Measurements from ENCODE around the gene SPTLC3.
"Not testable (repeated sequence)": the region's sequence is repeated elsewhere in the genome, so short reads cannot be mapped to it uniquely, and the experiment has no call there.

SPTLC3 gene

DNA sequence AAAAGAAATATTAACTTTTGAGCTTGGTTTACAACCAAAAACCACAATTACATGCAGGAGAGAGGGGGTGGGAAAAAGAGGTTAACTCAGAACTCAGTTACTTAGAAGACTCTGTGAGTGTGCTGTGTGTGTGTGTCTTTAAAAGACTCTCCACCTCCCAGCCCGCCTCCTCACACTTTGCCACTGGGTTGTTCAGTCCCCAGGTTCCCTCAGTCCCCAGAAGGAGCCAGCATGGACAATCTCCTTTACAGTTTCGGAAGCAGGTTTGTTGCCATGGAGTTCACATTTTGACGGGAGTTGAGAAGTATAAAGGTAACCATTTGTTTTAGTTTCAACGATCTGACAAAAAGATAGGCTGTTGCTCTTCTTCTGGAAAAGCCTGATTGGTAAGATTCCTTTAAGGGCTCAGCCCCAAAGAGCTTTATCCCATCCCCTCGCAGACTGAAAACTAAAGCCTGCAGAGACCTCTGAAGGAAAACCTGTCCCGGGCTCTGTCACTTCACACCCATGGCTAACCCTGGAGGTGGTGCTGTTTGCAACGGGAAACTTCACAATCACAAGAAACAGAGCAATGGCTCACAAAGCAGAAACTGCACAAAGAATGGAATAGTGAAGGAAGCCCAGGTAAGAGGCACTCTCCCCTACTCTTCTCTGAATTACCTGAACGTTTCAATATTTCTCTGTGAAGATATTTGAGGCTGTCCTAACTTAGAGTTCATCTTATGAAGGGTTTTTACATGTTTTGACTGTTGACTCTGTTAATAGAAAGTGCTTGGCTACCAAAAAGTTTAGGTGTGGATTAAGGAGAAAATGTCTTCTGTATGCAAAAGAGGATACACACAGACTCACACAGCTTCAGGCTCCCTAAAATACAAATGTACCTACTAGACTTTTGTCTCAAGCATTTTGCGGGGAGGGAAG, at the start of gene SPTLC3:
TSS of gene SPTLC3 (plus strand) at position 212 of the 921 bp plus-strand sequence. CDS start at position 508, 296 bp downstream.
- peak; percentile 24 for DNase-seq

DNA sequence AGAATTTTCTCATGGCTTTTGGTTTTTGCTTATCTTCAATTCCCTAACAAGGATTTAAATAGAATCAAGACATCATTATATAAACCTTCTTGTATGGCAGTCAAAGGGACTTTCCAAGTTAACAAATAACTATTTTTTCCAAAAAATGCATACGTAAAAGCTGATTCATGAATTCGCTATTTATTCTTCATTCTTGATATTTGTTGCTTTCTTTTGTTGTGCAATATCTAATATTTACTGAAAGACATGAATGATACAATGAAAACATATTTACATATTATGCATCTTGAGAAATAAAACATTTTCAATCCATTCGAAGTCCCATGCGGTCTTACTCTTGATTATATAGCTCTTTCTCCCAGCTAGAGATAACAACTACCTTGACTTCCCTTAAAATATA, 47.0 kb upstream of the SPTLC3 start:
- no peak for DNase-seq

DNA sequence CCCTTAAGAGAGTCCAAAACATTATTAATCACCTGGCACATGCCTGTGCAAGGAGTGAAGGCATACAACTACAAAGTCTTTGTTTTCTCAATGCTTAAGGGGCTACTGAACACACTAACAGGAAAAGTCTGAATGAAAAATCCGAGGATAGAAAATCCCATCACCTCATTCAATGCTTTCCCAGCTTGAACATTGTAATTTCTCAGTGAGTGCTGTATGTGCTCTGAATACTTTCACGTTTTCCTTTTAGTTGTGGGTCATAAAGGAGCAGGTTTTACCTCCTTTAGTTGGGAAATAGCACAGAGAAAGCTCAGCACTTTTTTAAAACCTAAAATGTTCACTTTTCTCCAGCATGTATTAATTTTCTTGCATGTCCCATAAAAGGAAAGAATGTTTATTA, 45.9 kb upstream of the SPTLC3 start:
- no peak for DNase-seq

- no peak for DNase-seq
Measured at GRCh38 chr20:12963416-12963815, 45.4 kb upstream of the SPTLC3 start.

- no peak for DNase-seq
Measured at GRCh38 chr20:12965212-12965869, 43.4 kb upstream of the SPTLC3 start.

DNA sequence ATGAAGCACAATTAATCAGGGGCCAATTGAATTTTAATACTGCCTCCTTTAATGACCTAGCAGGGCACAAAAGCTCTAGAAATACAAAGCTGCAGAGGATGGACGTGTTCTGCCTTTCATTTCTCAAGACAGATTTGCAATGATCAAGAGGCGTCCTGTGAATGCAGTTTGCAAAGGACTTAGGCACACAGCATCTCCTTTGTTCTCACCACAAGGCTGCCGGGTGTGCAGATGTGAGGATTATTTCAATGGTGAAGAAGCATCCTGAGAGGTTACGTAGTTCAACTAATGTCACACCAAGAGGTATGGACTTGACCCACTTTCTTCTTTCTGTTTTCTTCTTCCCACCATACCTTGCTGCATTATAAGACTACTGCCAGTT, 42.9 kb upstream of the SPTLC3 start:
- DNase-seq = no peak

DNA sequence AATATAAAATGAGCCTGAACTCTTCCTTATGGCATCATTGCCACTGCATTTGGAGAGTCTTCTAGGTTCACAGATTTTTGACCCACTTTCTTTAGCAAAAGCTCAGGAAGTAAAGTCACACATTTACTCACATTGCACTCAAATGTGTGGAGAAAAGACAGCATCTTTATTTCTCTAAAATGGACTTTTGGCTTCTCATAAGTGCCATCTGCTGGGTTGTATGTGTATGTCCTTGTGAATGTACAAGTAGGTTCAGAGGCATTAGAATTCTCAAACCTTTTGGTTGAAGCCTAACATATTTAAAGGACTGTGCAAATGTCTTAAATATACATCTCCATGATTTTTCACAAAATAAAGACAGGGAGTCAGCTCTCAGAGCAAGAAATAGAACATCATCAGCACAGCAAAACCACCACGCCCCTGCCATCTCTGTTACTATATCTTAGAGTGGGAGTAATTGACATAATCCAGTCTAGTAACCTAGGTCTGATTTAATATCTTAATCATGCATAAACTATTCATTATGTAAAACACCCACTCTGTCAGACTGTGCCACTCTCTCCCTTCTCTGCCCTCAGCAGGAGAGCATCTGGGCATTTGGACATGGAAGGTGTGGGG, 42.2 kb upstream of the SPTLC3 start:
- DNase-seq = no peak

DNA sequence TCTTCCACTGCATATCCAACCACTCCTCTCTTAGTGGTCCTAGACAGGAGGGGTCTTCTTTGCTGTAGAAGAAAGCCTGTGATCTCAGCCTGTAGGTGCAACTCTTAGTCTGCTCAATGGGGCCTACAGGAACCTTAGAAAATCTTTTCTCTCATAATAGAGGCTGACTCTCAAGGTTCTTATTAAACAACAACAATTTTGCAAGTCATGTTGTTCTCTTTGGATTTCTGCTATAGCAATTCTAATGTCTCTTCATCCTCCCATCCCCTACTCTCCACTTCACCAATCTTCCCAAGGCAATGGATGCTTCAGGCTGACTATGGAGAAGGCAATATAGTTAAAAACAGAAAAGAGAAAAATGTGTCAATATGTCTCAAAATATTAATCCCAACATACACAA, 40.8 kb upstream of the SPTLC3 start:
- DNase-seq = no peak

DNA sequence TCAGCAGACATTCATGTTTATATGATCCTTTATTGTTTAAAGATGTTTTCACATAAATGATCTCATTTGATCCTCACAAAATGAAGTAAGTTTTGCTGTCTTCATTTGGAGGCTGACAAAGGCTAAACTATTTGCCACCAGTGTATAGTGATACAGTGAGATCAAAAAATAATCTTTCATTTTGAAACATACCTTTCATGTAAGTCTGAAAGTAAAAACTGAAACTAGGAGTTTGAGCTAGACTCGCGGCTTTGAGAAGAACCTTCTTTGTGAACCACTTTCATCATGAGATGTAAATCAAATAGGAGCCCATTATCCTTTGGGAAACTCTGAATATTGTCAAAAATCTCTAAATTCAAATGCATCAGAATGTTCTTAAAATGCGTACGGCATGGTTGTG, 40.3 kb upstream of the SPTLC3 start:
- no peak for DNase-seq

- DNase-seq = no peak
Measured at GRCh38 chr20:12969071-12969669, 39.6 kb upstream of the SPTLC3 start.

GRCh38 chr20:12970372-12970821, 38.4 kb upstream of the SPTLC3 start:
- DNase-seq = no peak

- no peak for DNase-seq
Measured at GRCh38 chr20:12975833-12976608, 32.8 kb upstream of the SPTLC3 start.

DNA sequence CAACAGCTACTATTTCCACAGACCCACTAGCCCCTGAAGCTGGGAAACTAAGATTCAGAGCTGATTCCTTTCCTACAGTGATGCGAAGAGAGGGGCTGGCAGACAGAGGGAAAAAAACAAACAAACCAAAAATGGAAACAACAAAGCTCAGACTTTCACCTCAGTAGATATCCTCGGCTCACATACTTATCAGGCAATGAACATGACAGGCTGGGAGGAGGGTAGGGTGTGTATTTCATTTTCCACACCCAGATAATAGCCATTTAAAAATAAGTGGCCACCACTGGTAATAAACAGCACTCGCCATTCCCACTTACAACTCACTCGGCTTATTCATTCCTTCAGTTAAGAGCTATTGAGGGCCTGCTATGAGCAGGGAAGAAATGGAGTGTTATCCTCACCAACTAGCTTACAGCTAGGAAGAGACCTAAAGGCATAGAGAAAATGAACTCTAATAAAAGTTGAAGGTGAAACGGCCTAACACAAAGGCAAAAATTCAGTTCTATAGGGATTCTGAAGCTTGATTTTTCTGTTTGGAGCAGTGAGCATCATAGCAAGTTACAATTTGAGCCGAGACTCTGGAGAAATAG, 32.0 kb upstream of the SPTLC3 start:
- DNase-seq = no peak

- DNase-seq = no peak
Measured at GRCh38 chr20:12977328-12978125, 31.2 kb upstream of the SPTLC3 start.

DNA sequence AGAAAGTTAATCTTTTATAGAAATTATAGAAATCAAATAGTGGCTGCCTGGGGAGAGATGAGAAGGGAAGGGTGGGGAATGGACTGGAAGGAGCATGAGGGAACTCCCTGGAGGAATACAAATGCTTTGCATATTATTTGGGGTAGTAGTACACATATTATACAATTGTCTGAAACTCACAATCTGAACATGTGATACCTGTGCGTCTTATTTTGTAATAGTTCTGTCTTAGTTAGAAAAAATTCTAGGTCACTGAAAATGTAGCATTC, 30.7 kb upstream of the SPTLC3 start:
- no peak for DNase-seq

DNA sequence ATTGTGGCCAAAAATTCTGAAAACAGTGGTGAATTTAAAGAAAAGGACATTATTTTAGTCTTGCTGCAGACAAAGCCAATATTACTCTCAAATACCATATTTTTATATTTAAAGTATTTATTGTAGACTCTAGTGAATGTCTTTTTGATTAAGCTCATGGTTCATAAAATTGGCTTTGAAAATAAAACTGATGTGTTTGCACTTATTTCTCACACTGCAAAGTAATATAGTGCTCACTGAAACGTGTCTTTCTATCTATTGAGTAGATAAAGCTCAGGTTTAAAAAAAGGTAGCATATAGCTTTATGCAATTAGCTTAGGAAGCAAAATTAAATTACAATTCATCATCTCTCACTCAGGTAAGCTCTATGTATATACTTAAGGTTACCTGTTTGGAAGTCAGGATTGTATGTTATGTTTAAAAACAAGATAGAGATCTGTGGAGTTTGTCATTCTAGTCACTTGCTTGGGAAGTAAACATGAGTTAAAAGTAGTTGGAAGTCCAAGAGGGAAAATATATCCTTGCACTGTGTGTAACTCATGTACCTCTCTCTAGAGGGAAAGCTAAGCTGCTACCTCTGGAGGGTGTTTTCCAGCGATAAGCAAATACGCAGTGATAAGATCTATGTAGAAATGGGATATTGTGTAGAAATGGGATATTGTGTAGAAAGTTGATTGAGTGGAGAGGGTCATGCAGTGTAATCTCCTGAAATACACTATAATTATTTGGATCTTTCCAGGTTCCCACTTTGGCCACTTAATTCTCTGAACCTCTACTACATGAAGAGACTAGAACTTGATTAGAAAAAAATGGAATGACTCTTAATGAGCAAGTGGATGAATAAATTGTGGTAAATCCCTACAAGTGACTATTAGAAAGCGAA, 29.9 kb upstream of the SPTLC3 start:
- DNase-seq = no peak

DNA sequence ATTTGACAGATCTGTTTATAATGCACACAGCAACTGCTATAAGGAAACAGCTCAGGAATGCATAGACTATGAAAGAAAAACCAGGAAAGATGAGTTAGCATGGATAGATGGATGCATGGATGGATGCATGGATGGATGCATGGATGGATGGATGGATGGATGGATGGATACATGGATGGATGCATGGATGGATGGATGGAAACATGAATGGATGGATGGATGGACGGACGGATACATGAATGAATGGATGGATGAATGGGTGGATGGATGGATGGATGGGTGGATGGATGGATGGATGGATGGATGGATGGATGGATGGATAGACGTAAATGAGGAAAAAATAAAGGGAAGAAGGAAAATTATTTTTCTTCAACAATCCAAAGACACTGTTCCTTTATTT, 29.1 kb upstream of the SPTLC3 start:
- not testable (repeated sequence) for DNase-seq

GRCh38 chr20:12982098-12982497, 26.7 kb upstream of the SPTLC3 start:
- DNase-seq = no peak

DNA sequence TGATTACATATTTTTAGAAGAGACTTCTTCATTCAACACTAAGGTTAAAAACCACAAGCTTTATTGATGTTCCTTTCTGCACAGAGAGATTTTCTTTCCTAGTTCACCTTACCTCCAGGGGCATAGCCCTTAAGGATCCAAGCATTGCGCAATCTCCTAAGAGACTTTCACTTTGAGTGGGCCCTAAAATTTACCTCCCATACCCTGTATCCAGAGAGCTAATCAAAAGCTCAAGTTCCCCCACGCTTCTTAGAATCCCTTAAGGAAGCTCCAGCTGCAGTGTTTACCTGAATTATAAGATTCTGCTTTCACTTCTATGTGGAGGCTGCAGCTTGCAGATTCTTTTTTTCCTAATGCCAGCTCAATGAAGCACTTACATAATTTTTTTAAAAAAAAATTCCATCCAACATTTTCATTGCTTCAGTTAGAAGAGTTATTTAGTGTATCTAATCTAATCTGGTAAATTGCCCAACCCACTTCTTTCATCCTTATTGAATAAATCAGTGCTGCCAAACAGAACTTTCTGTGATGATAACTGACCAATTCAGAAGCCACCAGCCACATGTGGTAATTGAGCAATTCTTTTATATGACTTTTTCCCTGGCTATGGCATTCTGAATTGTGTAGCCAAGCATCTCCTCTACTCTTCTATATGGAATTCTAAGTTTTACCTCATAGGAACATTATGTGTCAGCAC, 24.6 kb upstream of the SPTLC3 start:
- DNase-seq = no peak

DNA sequence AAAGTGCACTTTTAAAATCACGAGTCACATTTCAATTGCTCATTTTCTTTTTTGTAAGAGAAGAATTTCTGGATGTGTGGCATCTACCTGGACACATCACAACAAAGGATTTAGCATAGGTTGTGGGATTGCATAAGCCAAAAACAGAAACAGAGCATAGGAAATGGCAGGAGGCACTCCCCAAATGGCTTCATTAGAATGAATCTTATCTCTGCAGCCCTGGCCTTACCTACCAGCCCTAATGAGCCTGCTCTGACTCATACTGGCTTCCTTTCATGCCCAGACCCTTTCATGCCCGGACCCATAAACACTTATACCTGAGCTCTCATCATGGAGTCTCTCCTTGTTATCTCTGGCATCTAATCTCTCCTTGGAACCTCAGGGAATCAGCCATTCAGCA, 23.9 kb upstream of the SPTLC3 start:
- no peak for DNase-seq
